ENCODE measurements around the gene PORCN.
"Not testable (repeated sequence)": the region's sequence is repeated elsewhere in the genome, so short reads cannot be mapped to it uniquely, and the experiment has no call there.

Gene PORCN

GRCh38 chrX:48525853-48526252, 17.1 kb downstream of the PORCN start:
- H3K27ac ChIP-seq (replicated peaks; ENCODE audit: low read length); H3K14ac ChIP-seq (ENCODE audit: low read length); DNase-seq (ENCODE audit: low spot score); H4K8ac ChIP-seq (ENCODE audit: low read depth, low read length); H2AFZ ChIP-seq (ENCODE audit: low read length); H3K79me1 ChIP-seq (ENCODE audit: low read depth, low read length); H2BK12ac ChIP-seq (ENCODE audit: low read length); H2AK5ac ChIP-seq (ENCODE audit: low read depth, low read length); H3K27me3 ChIP-seq (ENCODE audit: control insufficient read depth in 3 of 3, insufficient read depth in 3 of 3, low read depth in 1 of 3, low read length in 3 of 3); H3K9ac ChIP-seq (ENCODE audit: low read depth, low read length, poor library complexity); H3K4ac ChIP-seq (ENCODE audit: low read length); H3K9me3 ChIP-seq (replicated peaks in 1 of 2; ENCODE audit: control insufficient read depth in 2 of 2, insufficient read depth in 1 of 2, low read depth in 1 of 2, low read length in 2 of 2); H3K4me1 ChIP-seq (ENCODE audit: control insufficient read depth in 2 of 2, insufficient read depth in 1 of 2, low read depth in 1 of 2, low read length in 2 of 2); H3K18ac ChIP-seq (ENCODE audit: low read length); H2BK120ac ChIP-seq (ENCODE audit: low read depth, low read length); H3K4me2 ChIP-seq (ENCODE audit: insufficient read depth, low read length, poor library complexity, severe bottlenecking); H4K91ac ChIP-seq (ENCODE audit: low read depth, low read length, poor library complexity); H3K23ac ChIP-seq (ENCODE audit: low read depth, low read length, poor library complexity); H2BK15ac ChIP-seq (ENCODE audit: low read length); H3K4me3 ChIP-seq (ENCODE audit: low read length in 2 of 2); H2BK5ac ChIP-seq (ENCODE audit: low read length): not testable (repeated sequence)
- peaks cover 16 to 47% of the 10 kb centered on the region in 2 donors for H3K36me3 ChIP-seq (replicated peaks in 1 of 2; ENCODE audit: control insufficient read depth in 2 of 2, insufficient read depth in 2 of 2, low read length in 2 of 2)
- WGBS, 2 donors (ENCODE audit: extremely low coverage in 2 of 2, insufficient read length in 2 of 2, insufficient replicate concordance in 1 of 2), result no CpG with 5 or more reads among the region's 8 CpGs

DNA sequence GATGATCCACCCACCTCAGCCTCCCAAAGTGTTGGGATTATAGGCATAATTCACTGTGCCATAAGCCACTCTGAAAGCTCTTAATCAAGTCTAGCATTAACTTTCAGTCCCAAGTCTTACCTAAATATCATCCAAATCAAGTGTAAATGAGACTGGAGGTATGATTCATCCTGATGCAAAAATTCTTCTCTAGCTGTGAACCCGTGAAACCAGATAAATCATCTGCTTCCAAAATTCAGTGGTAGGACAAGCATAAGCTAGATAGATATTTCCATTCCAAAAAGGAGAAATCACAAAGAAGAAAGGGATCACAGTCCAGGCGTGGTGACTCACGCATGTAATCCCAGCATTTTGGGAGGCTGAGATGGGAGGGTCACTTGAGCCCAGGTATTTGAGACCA, 21.9 kb downstream of the PORCN start:
- Histone ChIP-seq H2AFZ (ENCODE audit: low read length) (no peak overlapping the region), H3K4ac (ENCODE audit: low read length) (no peak overlapping the region), H3K36me3 (replicated peaks in 1 of 2; ENCODE audit: control insufficient read depth in 2 of 2, insufficient read depth in 2 of 2, low read length in 2 of 2) (peaks cover 13 to 33% of the 10 kb centered on the region in 2 donors), H2BK120ac (ENCODE audit: low read depth, low read length) (no peak overlapping the region), H3K27ac (replicated peaks; ENCODE audit: low read length) (no peak overlapping the region), H2BK5ac (ENCODE audit: low read length) (no peak overlapping the region), H3K18ac (ENCODE audit: low read length) (no peak overlapping the region), H3K9me3 (replicated peaks in 1 of 2; ENCODE audit: control insufficient read depth in 2 of 2, insufficient read depth in 1 of 2, low read depth in 1 of 2, low read length in 2 of 2) (no peaks in the 10 kb centered on the region), H2AK5ac (ENCODE audit: low read depth, low read length) (no peak overlapping the region), H3K23ac (ENCODE audit: low read depth, low read length, poor library complexity) (no peak overlapping the region), H3K4me2 (ENCODE audit: insufficient read depth, low read length, poor library complexity, severe bottlenecking) (no peak overlapping the region), H4K8ac (ENCODE audit: low read depth, low read length) (no peak overlapping the region), H3K27me3 (ENCODE audit: control insufficient read depth in 3 of 3, insufficient read depth in 3 of 3, low read depth in 1 of 3, low read length in 3 of 3) (no peaks in the 10 kb centered on the region), H3K9ac (ENCODE audit: low read depth, low read length, poor library complexity) (no peak overlapping the region), H2BK12ac (ENCODE audit: low read length) (no peak overlapping the region), H4K91ac (ENCODE audit: low read depth, low read length, poor library complexity) (no peak overlapping the region), H3K4me1 (ENCODE audit: control insufficient read depth in 2 of 2, insufficient read depth in 1 of 2, low read depth in 1 of 2, low read length in 2 of 2) (no peaks in the 10 kb centered on the region), H3K4me3 (ENCODE audit: low read length in 2 of 2) (no peak overlapping the region), H3K14ac (ENCODE audit: low read length) (no peak overlapping the region), H2BK15ac (ENCODE audit: low read length) (no peak overlapping the region), H3K79me1 (ENCODE audit: low read depth, low read length) (peaks cover 1% of the 10 kb centered on the region)
- no CpG with 5 or more reads among the region's 3 CpGs for WGBS, 2 donors (ENCODE audit: extremely low coverage in 2 of 2, insufficient read length in 2 of 2, insufficient replicate concordance in 1 of 2)
- no peak for DNase-seq (ENCODE audit: low spot score)

- H2AK5ac ChIP-seq (ENCODE audit: low read depth, low read length), result no peak overlapping the region
- no peaks in the 10 kb centered on the region for H3K9me3 ChIP-seq (replicated peaks in 1 of 2; ENCODE audit: control insufficient read depth in 2 of 2, insufficient read depth in 1 of 2, low read depth in 1 of 2, low read length in 2 of 2)
- no peak overlapping the region for H2BK5ac ChIP-seq (ENCODE audit: low read length)
- H3K27me3 ChIP-seq (ENCODE audit: control insufficient read depth in 3 of 3, insufficient read depth in 3 of 3, low read depth in 1 of 3, low read length in 3 of 3), result no peaks in the 10 kb centered on the region
- H3K23ac ChIP-seq (ENCODE audit: low read depth, low read length, poor library complexity), result no peak overlapping the region
- H2BK15ac ChIP-seq (ENCODE audit: low read length), result no peak overlapping the region
- no peak overlapping the region for H4K91ac ChIP-seq (ENCODE audit: low read depth, low read length, poor library complexity)
- no peak overlapping the region for H3K18ac ChIP-seq (ENCODE audit: low read length)
- peaks cover 1% of the 10 kb centered on the region for H3K79me1 ChIP-seq (ENCODE audit: low read depth, low read length)
- H3K4ac ChIP-seq (ENCODE audit: low read length), result no peak overlapping the region
- no peak overlapping the region for H3K4me2 ChIP-seq (ENCODE audit: insufficient read depth, low read length, poor library complexity, severe bottlenecking)
- no peak overlapping the region for H3K4me3 ChIP-seq (ENCODE audit: low read length in 2 of 2)
- H2BK12ac ChIP-seq (ENCODE audit: low read length), result no peak overlapping the region
- no peak overlapping the region for H4K8ac ChIP-seq (ENCODE audit: low read depth, low read length)
- no peak overlapping the region for H3K9ac ChIP-seq (ENCODE audit: low read depth, low read length, poor library complexity)
- no peaks in the 10 kb centered on the region for H3K4me1 ChIP-seq (ENCODE audit: control insufficient read depth in 2 of 2, insufficient read depth in 1 of 2, low read depth in 1 of 2, low read length in 2 of 2)
- peaks cover 12 to 28% of the 10 kb centered on the region in 2 donors for H3K36me3 ChIP-seq (replicated peaks in 1 of 2; ENCODE audit: control insufficient read depth in 2 of 2, insufficient read depth in 2 of 2, low read length in 2 of 2)
- no CpG with 5 or more reads among the region's 5 CpGs for WGBS, 2 donors (ENCODE audit: extremely low coverage in 2 of 2, insufficient read length in 2 of 2, insufficient replicate concordance in 1 of 2)
- no peak overlapping the region for H3K14ac ChIP-seq (ENCODE audit: low read length)
- no peak overlapping the region for H2AFZ ChIP-seq (ENCODE audit: low read length)
- H3K27ac ChIP-seq (replicated peaks; ENCODE audit: low read length), result no peak overlapping the region
- no peak overlapping the region for H2BK120ac ChIP-seq (ENCODE audit: low read depth, low read length)
- DNase-seq (ENCODE audit: low spot score), result no peak
Observed at GRCh38 chrX:48531358-48531959, 22.7 kb downstream of the PORCN start.

DNA sequence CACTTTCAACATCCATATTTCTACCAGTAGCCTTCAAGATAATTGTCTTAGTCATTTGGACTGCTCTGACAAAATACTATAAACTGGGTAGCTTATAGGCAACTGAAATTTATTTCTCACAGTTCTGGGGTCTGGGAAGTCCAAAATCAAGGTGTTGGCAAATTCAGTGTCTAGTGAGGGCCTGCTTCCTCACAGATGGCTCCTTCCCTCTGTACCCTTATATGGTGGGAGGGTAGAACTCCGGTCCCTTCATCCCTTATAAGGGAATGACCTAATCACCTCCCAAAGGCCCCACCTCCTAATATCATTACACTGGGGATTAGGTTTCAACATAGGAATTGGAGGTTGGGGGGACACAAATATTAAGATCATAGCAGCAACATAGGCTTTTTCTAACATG, 23.4 kb downstream of the PORCN start:
- Histone ChIP-seq H2BK120ac (ENCODE audit: low read depth, low read length) (no peak overlapping the region), H3K18ac (ENCODE audit: low read length) (no peak overlapping the region), H4K91ac (ENCODE audit: low read depth, low read length, poor library complexity) (no peak overlapping the region), H3K23ac (ENCODE audit: low read depth, low read length, poor library complexity) (no peak overlapping the region), H2AK5ac (ENCODE audit: low read depth, low read length) (no peak overlapping the region), H3K27ac (replicated peaks; ENCODE audit: low read length) (no peak overlapping the region), H3K36me3 (replicated peaks in 1 of 2; ENCODE audit: control insufficient read depth in 2 of 2, insufficient read depth in 2 of 2, low read length in 2 of 2) (peaks cover 5 to 21% of the 10 kb centered on the region in 2 donors), H3K4me1 (ENCODE audit: control insufficient read depth in 2 of 2, insufficient read depth in 1 of 2, low read depth in 1 of 2, low read length in 2 of 2) (no peaks in the 10 kb centered on the region), H3K4ac (ENCODE audit: low read length) (no peak overlapping the region), H3K27me3 (ENCODE audit: control insufficient read depth in 3 of 3, insufficient read depth in 3 of 3, low read depth in 1 of 3, low read length in 3 of 3) (no peaks in the 10 kb centered on the region), H2BK5ac (ENCODE audit: low read length) (no peak overlapping the region), H4K8ac (ENCODE audit: low read depth, low read length) (no peak overlapping the region), H3K79me1 (ENCODE audit: low read depth, low read length) (no peaks in the 10 kb centered on the region), H2BK15ac (ENCODE audit: low read length) (no peak overlapping the region), H3K14ac (ENCODE audit: low read length) (no peak overlapping the region), H2BK12ac (ENCODE audit: low read length) (no peak overlapping the region), H3K9ac (ENCODE audit: low read depth, low read length, poor library complexity) (no peak overlapping the region), H3K4me3 (ENCODE audit: low read length in 2 of 2) (no peak overlapping the region), H3K9me3 (replicated peaks in 1 of 2; ENCODE audit: control insufficient read depth in 2 of 2, insufficient read depth in 1 of 2, low read depth in 1 of 2, low read length in 2 of 2) (no peaks in the 10 kb centered on the region), H2AFZ (ENCODE audit: low read length) (no peak overlapping the region), H3K4me2 (ENCODE audit: insufficient read depth, low read length, poor library complexity, severe bottlenecking) (no peak overlapping the region)
- no CpG with 5 or more reads among the region's 1 CpG for WGBS, 2 donors (ENCODE audit: extremely low coverage in 2 of 2, insufficient read length in 2 of 2, insufficient replicate concordance in 1 of 2)
- DNase-seq (ENCODE audit: low spot score), result no peak

Measured in neuronal stem cell (in vitro differentiated cells).